Measurements from ENCODE around the gene TBPL1.

DNA sequence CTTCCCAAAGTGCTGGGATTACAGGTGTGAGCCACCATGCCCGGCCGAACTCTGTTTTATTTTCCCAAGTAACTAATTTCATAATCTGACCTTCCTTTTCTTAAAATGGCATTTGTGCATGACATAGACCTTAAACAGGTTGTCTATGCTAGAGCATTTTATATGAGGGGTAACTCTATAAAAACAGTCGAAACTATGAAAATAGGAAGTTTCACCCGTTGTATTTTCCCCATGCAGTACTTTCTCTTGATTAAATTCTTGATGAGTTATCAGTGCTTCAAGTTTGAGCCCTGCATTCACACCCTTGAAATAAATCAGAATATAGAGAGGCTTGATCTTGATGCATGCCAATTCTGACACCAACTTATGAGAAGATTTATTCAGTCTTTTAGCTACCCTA is 11.7 kb downstream of the TBPL1 start:
- TF ChIP-seq, protein P1, sequence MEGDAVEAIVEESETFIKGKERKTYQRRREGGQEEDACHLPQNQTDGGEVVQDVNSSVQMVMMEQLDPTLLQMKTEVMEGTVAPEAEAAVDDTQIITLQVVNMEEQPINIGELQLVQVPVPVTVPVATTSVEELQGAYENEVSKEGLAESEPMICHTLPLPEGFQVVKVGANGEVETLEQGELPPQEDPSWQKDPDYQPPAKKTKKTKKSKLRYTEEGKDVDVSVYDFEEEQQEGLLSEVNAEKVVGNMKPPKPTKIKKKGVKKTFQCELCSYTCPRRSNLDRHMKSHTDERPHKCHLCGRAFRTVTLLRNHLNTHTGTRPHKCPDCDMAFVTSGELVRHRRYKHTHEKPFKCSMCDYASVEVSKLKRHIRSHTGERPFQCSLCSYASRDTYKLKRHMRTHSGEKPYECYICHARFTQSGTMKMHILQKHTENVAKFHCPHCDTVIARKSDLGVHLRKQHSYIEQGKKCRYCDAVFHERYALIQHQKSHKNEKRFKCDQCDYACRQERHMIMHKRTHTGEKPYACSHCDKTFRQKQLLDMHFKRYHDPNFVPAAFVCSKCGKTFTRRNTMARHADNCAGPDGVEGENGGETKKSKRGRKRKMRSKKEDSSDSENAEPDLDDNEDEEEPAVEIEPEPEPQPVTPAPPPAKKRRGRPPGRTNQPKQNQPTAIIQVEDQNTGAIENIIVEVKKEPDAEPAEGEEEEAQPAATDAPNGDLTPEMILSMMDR (IDR thresholded peaks at IDR 0.05): no peak
- TF ChIP-seq POLR2A (IDR thresholded peaks at IDR 0.05): no peak

Data from adrenal gland (tissue), 5 donors.